BE2C (cell line): ENCODE data around the gene IGLL5.
A peak's percentile ranks its signal among the peaks of the same experiment; 100 is the strongest.

Experiments used
- DNase-seq: peaks from one replicate; pipeline ENCODE4 v3.0.0-alpha.2; 2020
- H3K27me3 ChIP-seq: fragments of 250-450 bp; sonication (Bioruptor Pico); 2 replicates; pipeline ENCODE4 v1.5.1; 2020; ENCODE audit warnings: mild to moderate bottlenecking
- H3K36me3 ChIP-seq: fragments of 250-450 bp; sonication (Bioruptor Pico); 2 replicates; pipeline ENCODE4 v1.5.1; 2020; ENCODE audit warnings: mild to moderate bottlenecking
- H3K4me1 ChIP-seq: fragments of 250-450 bp; sonication (Bioruptor Pico); 2 replicates; pipeline ENCODE4 v1.5.1; 2020
- H3K4me3 ChIP-seq: 2 replicates; pipeline ENCODE4 v1.5.1; 2011; ENCODE audit warnings: low read depth, low read length
- H3K9me3 ChIP-seq: fragments of 250-450 bp; sonication (Bioruptor Pico); 2 replicates; pipeline ENCODE4 v1.5.1; 2020
- CTCF ChIP-seq: IDR thresholded peaks from 2 replicates; pipeline ENCODE4 v1.5.1; 2012; ENCODE audit warnings: mild to moderate bottlenecking, low read depth, low read length

The IGLL5 gene

GRCh38 chr22:22853713-22854112 is 33.9 kb upstream of the IGLL5 start:
- TF ChIP-seq CTCF: no peak
- H3K4me3 ChIP-seq: no peak overlapping the region
- no peaks in the 10 kb centered on the region for H3K4me1 ChIP-seq
- peaks cover 15% of the 10 kb centered on the region for H3K27me3 ChIP-seq
- no peak for DNase-seq
- no peaks in the 10 kb centered on the region for H3K36me3 ChIP-seq
- no peaks in the 10 kb centered on the region for H3K9me3 ChIP-seq

GRCh38 chr22:22854466-22854865 is 33.1 kb upstream of the IGLL5 start:
- Histone ChIP-seq H3K36me3 (no peaks in the 10 kb centered on the region), H3K4me3 (no peak overlapping the region), H3K4me1 (no peaks in the 10 kb centered on the region), H3K9me3 (no peaks in the 10 kb centered on the region), H3K27me3 (peaks cover 18% of the 10 kb centered on the region)
- no peak for DNase-seq
- TF ChIP-seq CTCF: no peak

GRCh38 chr22:22855085-22855484 is 32.5 kb upstream of the IGLL5 start:
- Histone ChIP-seq H3K4me3 (no peak overlapping the region), H3K36me3 (no peaks in the 10 kb centered on the region), H3K27me3 (peaks cover 24% of the 10 kb centered on the region), H3K4me1 (no peaks in the 10 kb centered on the region), H3K9me3 (no peaks in the 10 kb centered on the region)
- no peak for DNase-seq
- no peak for TF ChIP-seq CTCF

- peak; percentile 75 for TF ChIP-seq CTCF
- H3K36me3 ChIP-seq: no peaks in the 10 kb centered on the region
- H3K27me3 ChIP-seq: peaks cover 29% of the 10 kb centered on the region
- peak; percentile 71 for DNase-seq
- no peaks in the 10 kb centered on the region for H3K4me1 ChIP-seq
- no peaks in the 10 kb centered on the region for H3K9me3 ChIP-seq
- H3K4me3 ChIP-seq: no peak overlapping the region
Measured at GRCh38 chr22:22855617-22856308, 31.9 kb upstream of the IGLL5 start.

GRCh38 chr22:22856364-22856763 is 31.3 kb upstream of the IGLL5 start:
- Histone ChIP-seq H3K4me3 (no peak overlapping the region), H3K4me1 (no peaks in the 10 kb centered on the region), H3K36me3 (no peaks in the 10 kb centered on the region), H3K9me3 (no peaks in the 10 kb centered on the region), H3K27me3 (peaks cover 34% of the 10 kb centered on the region)
- no peak for DNase-seq
- no peak for TF ChIP-seq CTCF

- Histone ChIP-seq H3K36me3 (no peaks in the 10 kb centered on the region), H3K9me3 (no peaks in the 10 kb centered on the region), H3K27me3 (peaks cover 39% of the 10 kb centered on the region), H3K4me3 (no peak overlapping the region), H3K4me1 (no peaks in the 10 kb centered on the region)
- no peak for TF ChIP-seq CTCF
- no peak for DNase-seq
Measured at GRCh38 chr22:22856885-22857606, 30.6 kb upstream of the IGLL5 start.
